ENCODE measurements around the gene NUP107. TPM values are rescaled to one million over a fixed set of nuclear protein-coding genes. Genes with fewer than 3 reads are reported as not detected.

The NUP107 gene
- polyA plus RNA-seq: 7.4 and 10.0 TPM in 2 replicates

DNA sequence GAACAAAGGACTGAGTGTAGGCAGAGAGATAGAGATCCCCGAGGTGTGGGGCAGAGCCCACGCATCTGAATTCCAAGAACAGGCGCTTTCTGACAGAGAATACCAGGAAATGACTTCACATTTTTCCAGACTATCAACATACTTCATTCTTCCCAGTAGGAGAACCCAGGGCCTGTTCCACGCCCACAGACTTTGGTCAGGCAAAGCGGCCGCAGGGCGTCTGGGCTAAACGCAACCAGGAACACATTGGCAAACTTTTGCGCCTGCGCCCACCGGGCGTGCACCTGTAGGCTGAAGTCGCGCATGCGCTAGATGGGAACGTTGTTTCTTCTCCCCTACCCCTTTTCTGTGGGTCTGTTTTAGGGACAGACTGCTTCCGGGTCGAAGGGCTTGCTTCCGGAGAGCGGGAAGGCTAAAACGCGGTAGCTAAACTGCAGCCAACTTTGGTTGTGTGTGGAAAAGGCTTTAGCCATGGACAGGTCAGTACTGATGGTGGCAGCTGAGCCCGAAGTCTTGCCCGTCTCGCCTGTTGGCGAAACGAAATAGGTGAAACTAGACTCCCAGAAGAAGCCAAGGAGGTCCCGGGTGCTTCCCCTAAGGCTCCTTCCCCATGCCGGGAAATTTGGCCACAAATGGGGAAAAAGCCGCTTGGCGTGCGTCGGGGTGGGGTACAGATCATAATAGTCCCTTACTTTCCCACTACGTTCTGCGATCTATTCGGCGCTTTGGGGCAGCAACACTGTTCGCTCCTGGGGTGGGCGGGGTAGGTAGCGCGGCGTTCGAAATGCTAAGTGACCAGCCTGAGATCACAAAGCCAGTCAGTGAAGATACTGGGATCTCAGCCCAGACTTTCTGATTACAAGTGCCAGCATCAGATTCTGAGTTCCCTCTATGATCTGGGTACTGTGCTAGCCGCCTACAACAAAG is at the start of gene NUP107:
Gene NUP107, plus strand, starts transcription at position 384 of the 927 bp plus-strand sequence. Its CDS starts 88 bp downstream, at position 472.

DNA sequence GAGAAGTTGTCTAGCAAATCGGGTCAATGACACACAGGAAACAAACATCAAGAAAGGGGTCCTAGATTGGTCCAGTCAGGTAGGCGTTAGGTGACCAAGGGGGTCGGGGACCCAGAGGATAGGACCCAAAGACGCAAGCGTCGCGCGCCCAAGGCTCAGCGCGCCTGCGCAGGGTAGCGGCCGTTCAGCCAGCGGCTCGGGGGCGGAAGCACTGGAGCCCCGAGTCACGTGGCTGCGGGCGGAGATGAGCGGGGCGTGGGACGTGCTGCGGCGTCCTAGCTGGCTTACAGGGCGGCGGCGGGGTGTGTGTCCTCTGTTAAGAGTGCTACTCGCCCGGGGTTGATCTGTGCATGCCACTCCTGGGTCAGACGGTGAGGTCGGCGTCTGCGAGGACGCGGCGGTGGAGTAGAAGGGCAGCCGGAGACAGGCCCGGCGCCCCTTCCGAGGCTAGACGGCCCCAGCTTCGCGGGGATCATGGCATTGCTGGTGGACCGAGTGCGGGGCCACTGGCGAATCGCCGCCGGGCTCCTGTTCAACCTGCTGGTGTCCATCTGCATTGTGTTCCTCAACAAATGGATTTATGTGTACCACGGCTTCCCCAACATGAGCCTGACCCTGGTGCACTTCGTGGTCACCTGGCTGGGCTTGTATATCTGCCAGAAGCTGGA is 59.3 kb downstream of the NUP107 start, which contains the start of gene SLC35E3:
Gene SLC35E3, plus strand, starts transcription at position 273 of the 668 bp plus-strand sequence. Its CDS starts 202 bp downstream, at position 475.

Other genes starting within 250 kb of the NUP107 start
- 131 and 185 TPM in 2 replicates for gene RAP1B, start 76.1 kb upstream of the NUP107 start, polyA plus RNA-seq
- 9.7 and 16.7 TPM in 2 replicates for gene SLC35E3, start 59.2 kb downstream of the NUP107 start, polyA plus RNA-seq
- gene MDM2, start 121.2 kb downstream of the NUP107 start, polyA plus RNA-seq: 36.8 and 57.4 TPM in 2 replicates
- 0.19 TPM in 1 of 2 replicates, not detected in the other for gene CPM, start 246.2 kb downstream of the NUP107 start, polyA plus RNA-seq

All from Purkinje cell (primary cell).